Panc1 (cell line): ENCODE measurements around the gene RAI2. TPM values are rescaled to one million over a fixed set of nuclear protein-coding genes. Genes with fewer than 3 reads are reported as not detected.

ENCODE experiments used
- ATAC-seq: fragments of 200-7000 bp; cut with Tn5 transposase; 2 replicates; pipeline ENCODE4 v1.9.1; 2020; ENCODE audit warnings: mild to moderate bottlenecking, moderate library complexity
- BruUV-seq: library from RNA; stranded (reverse); fragments of 400-500 nt; replicated peaks from 2 replicates; lab custom pipeline; 2021; lab: Mats Ljungman, UMichigan
- CTCF ChIA-PET: fragments of 300-600 bp; sonication (Branson Sonifier 250); formaldehyde crosslinking; loops from one replicate; lab custom pipeline; 2022; ENCODE audit warnings: antibody characterized with exemption; lab: Charles Lee
- POLR2A ChIA-PET: fragments of 300-600 bp; sonication (Branson Sonifier 250); formaldehyde crosslinking; loops from one replicate; lab custom pipeline; 2022; ENCODE audit warnings: antibody characterized with exemption; lab: Charles Lee
- DNase-seq: peaks from one replicate; pipeline ENCODE4 v3.0.0-alpha.2; 2010; ENCODE audit warnings: low read depth, low spot score
- H3K27ac ChIP-seq: 2 replicates; pipeline ENCODE4 v1.5.1; 2011; ENCODE audit warnings: mild to moderate bottlenecking, low read length, inconsistent platforms
- H3K27me3 ChIP-seq: fragments of 200-500 bp; sonication (Bioruptor generic); 2 replicates; pipeline ENCODE4 v1.6.0; 2014; ENCODE audit warnings: low read length, inconsistent platforms; ENCODE audit not compliant: control insufficient read depth, insufficient read depth
- H3K36me3 ChIP-seq: fragments of 200-500 bp; sonication (Bioruptor generic); 2 replicates; pipeline ENCODE4 v1.5.1; 2014; ENCODE audit warnings: inconsistent platforms, mild to moderate bottlenecking, low read length, moderate library complexity; ENCODE audit not compliant: control insufficient read depth, insufficient read depth
- H3K4me1 ChIP-seq: 2 replicates; pipeline ENCODE4 v1.5.1; 2011; ENCODE audit warnings: inconsistent platforms, mild to moderate bottlenecking, low read length, moderate library complexity; ENCODE audit not compliant: control insufficient read depth, insufficient read depth
- H3K4me3 ChIP-seq, 2 experiments: 2 replicates each; pipeline ENCODE4 v1.5.1; 2011 to 2012; ENCODE audit warnings: low read depth in 2 of 2, low read length in 2 of 2, mild to moderate bottlenecking in 2 of 2, inconsistent platforms in 1 of 2, moderate library complexity in 1 of 2
- H3K9me3 ChIP-seq: fragments of 200-500 bp; sonication (Bioruptor generic); 2 replicates; pipeline ENCODE4 v1.5.1; 2014; ENCODE audit warnings: low read depth, mild to moderate bottlenecking, inconsistent platforms, low read length, moderate library complexity; ENCODE audit not compliant: control insufficient read depth, insufficient read depth
- CTCF ChIP-seq: fragments of 450-650 bp; IDR thresholded peaks from 2 replicates; pipeline ENCODE4 v1.5.1; 2017; ENCODE audit warnings: mild to moderate bottlenecking
- POLR2AphosphoS5 ChIP-seq: IDR thresholded peaks from 2 replicates; pipeline ENCODE4 v1.6.1; 2012; ENCODE audit warnings: mild to moderate bottlenecking, low read depth, low read length, moderate library complexity
- SIN3A ChIP-seq: IDR thresholded peaks from 2 replicates; pipeline ENCODE4 v1.6.1; 2012; ENCODE audit warnings: low read depth, mild to moderate bottlenecking, low read length, moderate library complexity, borderline replicate concordance; ENCODE audit not compliant: insufficient read depth
- TCF7L2 ChIP-seq: IDR thresholded peaks from 2 replicates; pipeline ENCODE4 v1.6.1; 2011; ENCODE audit warnings: mild to moderate bottlenecking, low read depth, low read length, inconsistent platforms
- in situ Hi-C: cut with HindIII; loops from 2 replicates; pipeline ENCODE4 v1.10.0; 2016; ENCODE audit warnings: low sequenced_read_pairs, low pct_unique_long_range_greater_than_20kb
- intact Hi-C: fragments of 100-400 bp; cut with micrococcal nuclease; formaldehyde crosslinking; loops from one replicate; pipeline ENCODE4 v1.10.0; 2022; ENCODE audit not compliant: unreplicated experiment
- total RNA-seq: library from RNA; stranded (reverse); gene quantifications from one replicate; pipeline ENCODE4 v1.2.1, GENCODE V29; 2021; ENCODE audit not compliant: unreplicated experiment
- TF ChIP-seq, protein P1 (sequence below), 2 experiments: IDR thresholded peaks; 2 replicates each; pipeline ENCODE4 v1.6.1; 2011 to 2012; ENCODE audit warnings: low read depth in 2 of 2, control low read depth in 1 of 2, low read length in 1 of 2, mild to moderate bottlenecking in 1 of 2, moderate library complexity in 1 of 2; ENCODE audit not compliant: insufficient read depth in 1 of 2

Gene RAI2
- total RNA-seq, 1 experiment from 2014 or later, result 0.13 TPM

- DNase-seq, result no peak
- Histone ChIP-seq H3K9me3 (no peaks in the 10 kb centered on the region), H3K36me3 (no peaks in the 10 kb centered on the region), H3K27me3 (no peaks in the 10 kb centered on the region), H3K4me1 (no peaks in the 10 kb centered on the region), H3K4me3 (no peak overlapping the region), H3K27ac (no peak overlapping the region)
- no TSS peak for BruUV-seq
- ChIA-PET POLR2A (no interaction called here), CTCF (no interaction called here)
- in situ Hi-C loops, result no loop called here
- intact Hi-C loops, result no loop called here
- TF ChIP-seq, protein P1, sequence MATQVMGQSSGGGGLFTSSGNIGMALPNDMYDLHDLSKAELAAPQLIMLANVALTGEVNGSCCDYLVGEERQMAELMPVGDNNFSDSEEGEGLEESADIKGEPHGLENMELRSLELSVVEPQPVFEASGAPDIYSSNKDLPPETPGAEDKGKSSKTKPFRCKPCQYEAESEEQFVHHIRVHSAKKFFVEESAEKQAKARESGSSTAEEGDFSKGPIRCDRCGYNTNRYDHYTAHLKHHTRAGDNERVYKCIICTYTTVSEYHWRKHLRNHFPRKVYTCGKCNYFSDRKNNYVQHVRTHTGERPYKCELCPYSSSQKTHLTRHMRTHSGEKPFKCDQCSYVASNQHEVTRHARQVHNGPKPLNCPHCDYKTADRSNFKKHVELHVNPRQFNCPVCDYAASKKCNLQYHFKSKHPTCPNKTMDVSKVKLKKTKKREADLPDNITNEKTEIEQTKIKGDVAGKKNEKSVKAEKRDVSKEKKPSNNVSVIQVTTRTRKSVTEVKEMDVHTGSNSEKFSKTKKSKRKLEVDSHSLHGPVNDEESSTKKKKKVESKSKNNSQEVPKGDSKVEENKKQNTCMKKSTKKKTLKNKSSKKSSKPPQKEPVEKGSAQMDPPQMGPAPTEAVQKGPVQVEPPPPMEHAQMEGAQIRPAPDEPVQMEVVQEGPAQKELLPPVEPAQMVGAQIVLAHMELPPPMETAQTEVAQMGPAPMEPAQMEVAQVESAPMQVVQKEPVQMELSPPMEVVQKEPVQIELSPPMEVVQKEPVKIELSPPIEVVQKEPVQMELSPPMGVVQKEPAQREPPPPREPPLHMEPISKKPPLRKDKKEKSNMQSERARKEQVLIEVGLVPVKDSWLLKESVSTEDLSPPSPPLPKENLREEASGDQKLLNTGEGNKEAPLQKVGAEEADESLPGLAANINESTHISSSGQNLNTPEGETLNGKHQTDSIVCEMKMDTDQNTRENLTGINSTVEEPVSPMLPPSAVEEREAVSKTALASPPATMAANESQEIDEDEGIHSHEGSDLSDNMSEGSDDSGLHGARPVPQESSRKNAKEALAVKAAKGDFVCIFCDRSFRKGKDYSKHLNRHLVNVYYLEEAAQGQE (IDR thresholded peaks at IDR 0.05; ENCODE audit: insufficient read depth in 1 of 2, low read depth in 2 of 2, low read length in 1 of 2), result no peak
- no peak for TF ChIP-seq SIN3A
- no peak for TF ChIP-seq POLR2AphosphoS5
- no peak for TF ChIP-seq TCF7L2
- no peak for TF ChIP-seq CTCF
- no peak for ATAC-seq
Observed at GRCh38 chrX:17802756-17803155, 58.3 kb downstream of the RAI2 start.

DNA sequence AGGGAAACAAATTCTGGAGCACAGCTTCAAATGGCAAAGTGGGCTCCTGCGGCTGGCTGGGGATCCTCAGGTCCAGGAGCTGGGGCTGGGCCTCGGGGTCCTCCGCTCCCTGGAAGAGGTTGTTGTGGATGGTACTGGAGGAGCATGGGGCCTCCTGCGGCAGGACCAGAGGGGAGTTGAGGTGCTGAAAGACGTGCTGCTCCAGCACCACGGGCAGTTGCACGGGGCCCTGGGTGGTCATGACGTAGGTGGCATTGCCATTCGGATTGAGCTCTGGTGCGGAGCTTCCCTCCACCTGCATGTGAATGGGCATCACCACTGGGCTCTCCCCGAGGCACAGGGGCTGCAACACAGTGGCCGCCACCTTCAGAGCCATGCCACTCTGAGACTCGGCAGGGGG, 59.7 kb downstream of the RAI2 start:
- Histone ChIP-seq H3K27me3 (no peaks in the 10 kb centered on the region), H3K4me1 (no peaks in the 10 kb centered on the region), H3K9me3 (no peaks in the 10 kb centered on the region), H3K27ac (no peak overlapping the region), H3K36me3 (no peaks in the 10 kb centered on the region), H3K4me3 (no peak overlapping the region)
- ChIA-PET POLR2A (no interaction called here), CTCF (no interaction called here)
- DNase-seq (no peak), ATAC-seq (no peak)
- in situ Hi-C loops (no loop called here), intact Hi-C loops (no loop called here)
- BruUV-seq, result no TSS peak
- no peak for TF ChIP-seq SIN3A
- TF ChIP-seq, protein P1 (IDR thresholded peaks at IDR 0.05; ENCODE audit: insufficient read depth in 1 of 2, low read depth in 2 of 2, low read length in 1 of 2), result no peak
- no peak for TF ChIP-seq CTCF
- no peak for TF ChIP-seq TCF7L2
- TF ChIP-seq POLR2AphosphoS5, result no peak
